ENCODE measurements around the gene FRAT1. TPM values are rescaled to one million over a fixed set of nuclear protein-coding genes. Genes with fewer than 3 reads are reported as not detected.

Gene FRAT1
- total RNA-seq, 1 experiment from 2014 or later, result 2.5 TPM

- Histone ChIP-seq H3K27ac (ENCODE audit: low read length) (no peak overlapping the region), H3K4me2 (ENCODE audit: low read depth, low read length, poor library complexity, severe bottlenecking) (no peak overlapping the region), H2AFZ (ENCODE audit: low read length) (no peak overlapping the region), H3K79me2 (ENCODE audit: low read length) (no peaks in the 10 kb centered on the region), H3K9me3 (ENCODE audit: low read length) (no peaks in the 10 kb centered on the region), H3K27me3 (ENCODE audit: low read length) (no peaks in the 10 kb centered on the region), H4K20me1 (ENCODE audit: insufficient read depth, low read depth, low read length) (no peaks in the 10 kb centered on the region), H3K9me2 (replicated peaks; ENCODE audit: insufficient read depth, low read length) (no peaks in the 10 kb centered on the region), H3K4me1 (ENCODE audit: low read length) (no peaks in the 10 kb centered on the region), H3K9ac (ENCODE audit: low read length) (no peak overlapping the region), H3K36me3 (ENCODE audit: insufficient read depth, low read length) (no peaks in the 10 kb centered on the region), H3K4me3 (ENCODE audit: low read length) (no peak overlapping the region)
- DNase-seq, result no peak
Observed at GRCh38 chr10:97349752-97350513, 30.9 kb downstream of the FRAT1 start.

GRCh38 chr10:97353945-97354344 lies 34.9 kb downstream of the FRAT1 start:
- no peak overlapping the region for H2AFZ ChIP-seq (ENCODE audit: low read length)
- H4K20me1 ChIP-seq (ENCODE audit: insufficient read depth, low read depth, low read length), result no peaks in the 10 kb centered on the region
- H3K79me2 ChIP-seq (ENCODE audit: low read length), result no peaks in the 10 kb centered on the region
- no peaks in the 10 kb centered on the region for H3K9me3 ChIP-seq (ENCODE audit: low read length)
- H3K27me3 ChIP-seq (ENCODE audit: low read length), result no peaks in the 10 kb centered on the region
- H3K4me2 ChIP-seq (ENCODE audit: low read depth, low read length, poor library complexity, severe bottlenecking), result no peak overlapping the region
- no peak overlapping the region for H3K27ac ChIP-seq (ENCODE audit: low read length)
- H3K9me2 ChIP-seq (replicated peaks; ENCODE audit: insufficient read depth, low read length), result no peaks in the 10 kb centered on the region
- no peaks in the 10 kb centered on the region for H3K36me3 ChIP-seq (ENCODE audit: insufficient read depth, low read length)
- no peak for DNase-seq
- no peak overlapping the region for H3K4me3 ChIP-seq (ENCODE audit: low read length)
- H3K4me1 ChIP-seq (ENCODE audit: low read length), result no peaks in the 10 kb centered on the region
- H3K9ac ChIP-seq (ENCODE audit: low read length), result no peak overlapping the region

- no peaks in the 10 kb centered on the region for H3K79me2 ChIP-seq (ENCODE audit: low read length)
- no peak for DNase-seq
- H2AFZ ChIP-seq (ENCODE audit: low read length), result no peak overlapping the region
- no peaks in the 10 kb centered on the region for H4K20me1 ChIP-seq (ENCODE audit: insufficient read depth, low read depth, low read length)
- H3K4me3 ChIP-seq (ENCODE audit: low read length), result no peak overlapping the region
- no peaks in the 10 kb centered on the region for H3K4me1 ChIP-seq (ENCODE audit: low read length)
- no peaks in the 10 kb centered on the region for H3K36me3 ChIP-seq (ENCODE audit: insufficient read depth, low read length)
- no peak overlapping the region for H3K9ac ChIP-seq (ENCODE audit: low read length)
- H3K9me3 ChIP-seq (ENCODE audit: low read length), result no peaks in the 10 kb centered on the region
- H3K4me2 ChIP-seq (ENCODE audit: low read depth, low read length, poor library complexity, severe bottlenecking), result no peak overlapping the region
- no peak overlapping the region for H3K27ac ChIP-seq (ENCODE audit: low read length)
- no peaks in the 10 kb centered on the region for H3K9me2 ChIP-seq (replicated peaks; ENCODE audit: insufficient read depth, low read length)
- no peaks in the 10 kb centered on the region for H3K27me3 ChIP-seq (ENCODE audit: low read length)
Observed at GRCh38 chr10:97355571-97355975, 36.5 kb downstream of the FRAT1 start.

GRCh38 chr10:97356318-97356914 lies 37.3 kb downstream of the FRAT1 start:
- Histone ChIP-seq H2AFZ (ENCODE audit: low read length) (no peak overlapping the region), H3K79me2 (ENCODE audit: low read length) (no peaks in the 10 kb centered on the region), H3K9me3 (ENCODE audit: low read length) (no peaks in the 10 kb centered on the region), H3K4me1 (ENCODE audit: low read length) (no peaks in the 10 kb centered on the region), H3K4me3 (ENCODE audit: low read length) (no peak overlapping the region), H3K9ac (ENCODE audit: low read length) (no peak overlapping the region), H3K9me2 (replicated peaks; ENCODE audit: insufficient read depth, low read length) (no peaks in the 10 kb centered on the region), H4K20me1 (ENCODE audit: insufficient read depth, low read depth, low read length) (no peaks in the 10 kb centered on the region), H3K36me3 (ENCODE audit: insufficient read depth, low read length) (no peaks in the 10 kb centered on the region), H3K27me3 (ENCODE audit: low read length) (no peaks in the 10 kb centered on the region), H3K27ac (ENCODE audit: low read length) (no peak overlapping the region), H3K4me2 (ENCODE audit: low read depth, low read length, poor library complexity, severe bottlenecking) (no peak overlapping the region)
- no peak for DNase-seq

GRCh38 chr10:97356918-97357317 lies 37.8 kb downstream of the FRAT1 start:
- no peak overlapping the region for H3K27ac ChIP-seq (ENCODE audit: low read length)
- H3K4me1 ChIP-seq (ENCODE audit: low read length), result no peaks in the 10 kb centered on the region
- H3K4me2 ChIP-seq (ENCODE audit: low read depth, low read length, poor library complexity, severe bottlenecking), result no peak overlapping the region
- no peaks in the 10 kb centered on the region for H3K36me3 ChIP-seq (ENCODE audit: insufficient read depth, low read length)
- no peak overlapping the region for H2AFZ ChIP-seq (ENCODE audit: low read length)
- H3K79me2 ChIP-seq (ENCODE audit: low read length), result no peaks in the 10 kb centered on the region
- H3K27me3 ChIP-seq (ENCODE audit: low read length), result no peaks in the 10 kb centered on the region
- H4K20me1 ChIP-seq (ENCODE audit: insufficient read depth, low read depth, low read length), result no peaks in the 10 kb centered on the region
- no peak overlapping the region for H3K4me3 ChIP-seq (ENCODE audit: low read length)
- DNase-seq, result no peak
- H3K9me3 ChIP-seq (ENCODE audit: low read length), result no peaks in the 10 kb centered on the region
- no peaks in the 10 kb centered on the region for H3K9me2 ChIP-seq (replicated peaks; ENCODE audit: insufficient read depth, low read length)
- no peak overlapping the region for H3K9ac ChIP-seq (ENCODE audit: low read length)

GRCh38 chr10:97358349-97358748 lies 39.3 kb downstream of the FRAT1 start:
- no peak overlapping the region for H3K4me2 ChIP-seq (ENCODE audit: low read depth, low read length, poor library complexity, severe bottlenecking)
- H3K9me3 ChIP-seq (ENCODE audit: low read length), result no peaks in the 10 kb centered on the region
- no peaks in the 10 kb centered on the region for H3K9me2 ChIP-seq (replicated peaks; ENCODE audit: insufficient read depth, low read length)
- H3K36me3 ChIP-seq (ENCODE audit: insufficient read depth, low read length), result no peaks in the 10 kb centered on the region
- H3K4me3 ChIP-seq (ENCODE audit: low read length), result no peak overlapping the region
- no peak overlapping the region for H2AFZ ChIP-seq (ENCODE audit: low read length)
- no peaks in the 10 kb centered on the region for H4K20me1 ChIP-seq (ENCODE audit: insufficient read depth, low read depth, low read length)
- no peak overlapping the region for H3K9ac ChIP-seq (ENCODE audit: low read length)
- H3K27me3 ChIP-seq (ENCODE audit: low read length), result no peaks in the 10 kb centered on the region
- no peaks in the 10 kb centered on the region for H3K4me1 ChIP-seq (ENCODE audit: low read length)
- no peaks in the 10 kb centered on the region for H3K79me2 ChIP-seq (ENCODE audit: low read length)
- no peak overlapping the region for H3K27ac ChIP-seq (ENCODE audit: low read length)
- no peak for DNase-seq

- Histone ChIP-seq H3K9me2 (replicated peaks; ENCODE audit: insufficient read depth, low read length) (no peaks in the 10 kb centered on the region), H3K36me3 (ENCODE audit: insufficient read depth, low read length) (no peaks in the 10 kb centered on the region), H3K4me3 (ENCODE audit: low read length) (no peak overlapping the region), H3K79me2 (ENCODE audit: low read length) (no peaks in the 10 kb centered on the region), H3K27ac (ENCODE audit: low read length) (no peak overlapping the region), H3K27me3 (ENCODE audit: low read length) (no peaks in the 10 kb centered on the region), H4K20me1 (ENCODE audit: insufficient read depth, low read depth, low read length) (no peaks in the 10 kb centered on the region), H3K9me3 (ENCODE audit: low read length) (no peaks in the 10 kb centered on the region), H3K9ac (ENCODE audit: low read length) (no peak overlapping the region), H2AFZ (ENCODE audit: low read length) (no peak overlapping the region), H3K4me1 (ENCODE audit: low read length) (no peaks in the 10 kb centered on the region), H3K4me2 (ENCODE audit: low read depth, low read length, poor library complexity, severe bottlenecking) (no peak overlapping the region)
- no peak for DNase-seq
Observed at GRCh38 chr10:97358781-97359180, 39.7 kb downstream of the FRAT1 start.

GRCh38 chr10:97360705-97361536 lies 41.9 kb downstream of the FRAT1 start:
- Histone ChIP-seq H3K36me3 (ENCODE audit: insufficient read depth, low read length) (no peaks in the 10 kb centered on the region), H3K27me3 (ENCODE audit: low read length) (no peaks in the 10 kb centered on the region), H4K20me1 (ENCODE audit: insufficient read depth, low read depth, low read length) (no peaks in the 10 kb centered on the region), H3K4me2 (ENCODE audit: low read depth, low read length, poor library complexity, severe bottlenecking) (no peak overlapping the region), H3K9ac (ENCODE audit: low read length) (no peak overlapping the region), H3K79me2 (ENCODE audit: low read length) (no peaks in the 10 kb centered on the region), H3K27ac (ENCODE audit: low read length) (no peak overlapping the region), H3K9me2 (replicated peaks; ENCODE audit: insufficient read depth, low read length) (no peaks in the 10 kb centered on the region), H3K4me3 (ENCODE audit: low read length) (no peak overlapping the region), H2AFZ (ENCODE audit: low read length) (no peak overlapping the region), H3K9me3 (ENCODE audit: low read length) (no peaks in the 10 kb centered on the region), H3K4me1 (ENCODE audit: low read length) (peaks cover 2% of the 10 kb centered on the region)
- no peak for DNase-seq
